T-helper 22 cell (primary cell): ENCODE data around the gene PRKN.

Source experiments
- DNase-seq: peaks from one replicate; pipeline ENCODE4 v3.0.0-alpha.2; 2020; ENCODE audit warnings: low read depth

PRKN gene

DNA sequence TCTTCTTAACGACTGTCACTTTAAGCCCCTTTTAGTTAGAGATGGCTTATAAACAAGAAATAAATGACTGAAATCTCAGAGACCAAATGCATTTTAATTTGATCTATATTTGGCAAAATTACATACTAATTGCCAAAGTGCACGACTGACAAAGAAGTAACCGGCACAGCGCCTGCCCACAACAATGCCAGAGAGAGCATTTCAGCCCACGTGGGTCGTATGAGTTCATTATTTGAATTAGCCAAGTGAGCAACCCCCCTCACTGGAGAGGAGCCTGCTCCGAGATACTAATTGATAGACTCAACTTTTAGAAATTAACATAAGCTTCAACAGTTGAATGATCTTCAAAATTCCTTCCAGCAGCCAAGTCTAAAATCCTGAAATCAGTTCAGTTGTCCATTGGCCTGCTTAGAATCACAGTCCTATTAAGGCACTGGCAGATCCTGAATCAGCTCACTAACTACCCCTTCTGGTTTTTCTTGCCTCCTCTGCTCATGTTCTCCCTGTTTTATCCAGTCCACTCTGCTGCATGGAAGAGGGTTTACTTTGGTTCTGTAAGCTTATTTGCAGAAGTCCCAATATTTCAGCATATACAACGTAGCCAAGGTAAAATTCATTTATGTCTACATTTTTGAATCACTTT lies 934.6 kb downstream of the PRKN start:
- DNase-seq: no peak

DNA sequence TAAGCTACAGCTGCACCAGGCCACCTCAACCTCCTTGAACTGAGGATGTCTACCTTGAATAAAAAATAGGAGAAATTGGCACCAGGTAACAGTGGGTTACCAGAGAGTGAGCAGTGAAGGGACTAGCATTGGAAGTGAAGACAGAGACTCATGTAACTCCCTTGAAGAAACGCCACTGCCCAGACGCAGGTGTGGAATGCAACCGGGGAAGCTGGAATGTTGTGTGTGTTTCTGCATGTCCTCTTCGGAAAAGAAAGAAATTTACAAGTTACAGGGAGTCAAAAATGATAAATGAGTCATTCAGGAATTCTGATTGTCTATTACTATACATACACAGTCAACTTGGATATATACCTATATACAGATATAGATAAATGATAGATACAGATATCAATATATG lies 939.0 kb downstream of the PRKN start:
- no peak for DNase-seq

DNA sequence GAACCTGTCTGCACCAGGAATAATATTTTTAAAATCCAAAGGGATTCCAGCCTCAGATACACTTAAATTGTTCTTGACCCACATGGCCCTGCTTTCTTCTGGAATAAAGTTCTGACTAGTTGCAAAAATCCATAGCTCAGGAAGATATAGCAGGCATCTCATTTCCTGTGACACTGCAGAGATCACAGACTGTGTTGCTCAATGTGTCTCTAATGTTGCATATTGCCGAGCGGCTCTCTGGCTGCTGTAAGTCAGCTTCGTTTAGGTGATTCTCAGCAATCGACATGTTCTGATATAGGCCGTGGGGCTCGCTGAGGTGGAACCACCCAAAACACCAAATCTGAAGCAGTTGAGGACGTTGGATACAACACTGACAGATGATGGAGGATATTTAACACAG lies 955.4 kb downstream of the PRKN start:
- DNase-seq: no peak

DNA sequence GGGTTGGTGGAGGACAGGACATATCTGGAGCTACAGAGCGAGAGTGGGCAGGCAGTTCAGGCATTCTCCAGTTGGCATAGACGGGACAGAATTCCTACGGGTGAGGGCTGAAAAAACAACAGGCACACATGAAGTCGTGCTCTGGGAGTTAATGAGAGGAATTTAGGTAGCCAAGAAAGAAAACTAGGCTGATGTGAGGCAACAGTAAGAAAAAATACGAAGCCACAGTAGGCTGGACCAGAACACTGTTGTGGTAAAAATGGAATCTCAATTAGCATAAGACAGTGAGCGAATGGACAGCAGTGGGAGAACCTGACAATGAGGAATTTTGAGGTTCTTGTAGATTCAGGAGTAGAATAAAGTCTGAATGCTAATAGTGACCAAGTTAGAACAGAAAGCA lies 965.6 kb downstream of the PRKN start:
- DNase-seq: no peak

DNA sequence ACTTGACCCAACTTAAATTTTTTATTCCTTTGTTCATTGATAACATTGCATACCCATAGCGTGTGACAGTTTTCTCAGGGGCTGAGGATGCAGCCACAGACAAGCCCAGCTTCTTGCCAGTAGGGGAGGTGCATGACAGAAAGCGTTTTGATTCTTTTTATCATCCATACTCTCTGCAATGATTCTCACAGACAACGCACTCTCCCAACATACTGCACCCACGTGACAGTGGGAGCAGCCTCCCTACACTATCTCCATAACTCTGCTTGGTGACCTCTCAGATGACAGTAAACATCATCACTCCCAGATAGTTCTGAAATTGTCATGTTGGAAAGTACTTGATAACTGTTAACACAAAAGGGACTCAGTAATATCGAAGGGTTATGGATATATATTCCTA lies 972.5 kb downstream of the PRKN start:
- DNase-seq: no peak

DNA sequence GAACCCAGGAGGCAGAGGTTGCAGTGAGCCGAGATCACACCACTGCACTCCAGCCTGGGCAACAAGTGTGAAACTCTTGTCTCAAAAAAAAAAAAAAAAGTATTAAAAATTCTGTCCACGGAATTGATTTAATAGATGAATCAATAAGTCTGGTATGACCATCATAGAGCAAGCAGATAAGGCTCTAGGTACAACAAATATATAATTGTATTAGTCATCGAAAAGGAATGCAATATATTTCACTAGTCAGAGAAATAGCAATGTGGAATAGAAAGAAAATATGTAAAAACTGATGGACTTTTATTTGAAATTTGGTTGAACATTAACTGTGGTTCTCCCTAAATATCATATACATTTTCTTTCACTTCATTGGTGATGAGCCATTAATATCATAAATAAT lies 976.9 kb downstream of the PRKN start:
- DNase-seq: no peak

DNA sequence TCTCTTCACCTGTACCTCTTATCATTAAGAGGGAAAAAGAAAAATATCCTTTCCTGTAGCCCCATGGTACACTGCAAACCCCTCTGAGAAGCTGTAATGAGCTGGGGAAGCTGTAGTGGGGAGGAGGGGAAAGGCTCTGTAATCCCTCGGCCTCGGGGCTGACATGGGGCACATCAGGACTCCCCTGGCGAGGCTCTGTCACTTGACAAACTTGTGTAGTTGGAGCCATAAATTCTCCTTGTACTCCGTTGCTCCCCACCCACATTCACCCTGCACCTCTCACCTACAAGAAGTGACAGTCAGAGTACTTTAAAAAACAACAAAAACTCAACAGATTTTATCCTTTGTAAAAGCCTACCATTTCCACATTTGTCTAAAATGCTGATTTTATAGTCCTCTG lies 978.0 kb downstream of the PRKN start:
- no peak for DNase-seq

DNA sequence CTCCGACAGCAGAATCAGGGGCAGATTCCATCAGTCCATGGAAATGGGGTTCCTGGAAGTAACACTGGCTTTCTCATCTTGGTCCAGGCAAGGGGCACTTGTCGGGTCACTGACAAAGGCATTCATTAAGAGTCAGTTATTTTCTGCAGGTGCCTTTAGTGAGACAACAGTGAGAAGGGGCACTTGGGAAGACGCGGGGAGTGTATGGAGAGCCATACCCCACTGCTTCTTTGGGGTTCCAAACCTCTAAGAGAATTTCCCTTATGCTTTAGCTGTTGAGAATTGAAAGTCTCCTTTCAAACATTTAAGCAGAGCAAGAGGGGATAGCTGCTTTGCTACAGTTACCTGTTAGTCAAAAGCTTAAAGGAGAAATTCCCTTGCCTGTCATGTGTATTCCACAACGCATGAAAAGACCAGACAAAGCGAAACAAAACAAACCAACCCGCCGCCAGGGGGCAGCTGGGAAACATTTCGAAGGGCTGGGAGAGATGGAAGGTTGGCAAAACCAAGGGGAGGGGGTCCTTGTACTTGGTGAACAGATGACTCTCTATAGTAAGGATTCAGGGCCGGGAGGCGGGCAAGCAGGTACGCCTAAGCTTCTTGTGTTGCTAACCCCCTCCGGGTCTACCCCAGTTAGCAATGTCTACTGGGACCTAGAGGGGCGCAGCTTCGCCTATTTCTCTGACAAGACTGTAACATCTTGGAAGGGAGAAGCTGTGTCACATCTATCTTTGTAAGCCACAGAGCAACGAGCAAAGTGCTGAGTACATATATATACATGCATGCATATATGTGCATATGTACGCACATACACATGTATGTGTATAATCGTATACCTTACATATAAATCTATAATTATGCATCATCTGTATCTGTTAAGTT lies 978.8 kb downstream of the PRKN start:
- DNase-seq: no peak

DNA sequence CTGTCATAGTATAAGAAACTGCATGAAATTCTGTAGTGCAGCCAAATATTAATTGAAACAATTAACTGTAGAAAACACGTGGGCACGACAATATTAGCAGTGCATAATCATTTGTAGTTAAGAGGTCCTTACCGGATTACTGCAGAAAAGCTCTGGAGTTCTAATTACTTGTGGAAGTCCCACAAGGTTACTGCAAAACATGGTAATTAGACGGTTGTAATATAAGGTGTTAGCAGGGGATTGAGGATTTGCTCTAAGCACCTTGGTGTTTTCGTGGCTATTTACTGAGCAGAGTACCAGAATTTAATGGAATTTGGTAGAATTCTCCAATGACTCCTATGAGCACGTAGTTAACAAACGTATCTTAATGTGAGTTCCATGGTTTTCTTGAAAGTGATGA lies 980.1 kb downstream of the PRKN start:
- no peak for DNase-seq

DNA sequence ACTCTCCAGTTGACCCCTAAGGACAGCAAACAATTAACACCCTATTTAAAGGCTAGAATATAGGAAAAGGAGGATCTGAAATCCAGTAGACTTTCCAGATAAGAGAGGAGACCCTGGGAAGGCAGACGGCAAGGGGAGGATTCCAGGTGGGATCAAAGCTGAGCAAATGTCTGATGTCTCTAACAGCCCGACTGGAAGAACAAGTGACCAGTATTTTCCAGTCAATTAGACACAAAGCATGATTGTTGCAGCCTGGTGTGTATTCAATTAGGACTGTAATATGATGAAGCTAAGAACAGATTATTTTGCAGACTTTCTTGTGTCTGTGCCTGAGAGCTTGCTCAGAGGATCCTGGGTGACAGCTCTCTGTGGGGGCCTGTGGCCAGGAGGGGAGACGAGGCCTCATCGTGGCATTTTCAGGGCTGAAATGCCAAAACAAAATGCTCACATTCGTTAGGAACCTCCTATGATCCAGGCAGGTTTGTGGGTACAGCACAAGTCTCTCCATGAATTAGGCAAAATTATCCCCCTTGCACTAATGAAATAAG lies 981.9 kb downstream of the PRKN start:
- DNase-seq: no peak

DNA sequence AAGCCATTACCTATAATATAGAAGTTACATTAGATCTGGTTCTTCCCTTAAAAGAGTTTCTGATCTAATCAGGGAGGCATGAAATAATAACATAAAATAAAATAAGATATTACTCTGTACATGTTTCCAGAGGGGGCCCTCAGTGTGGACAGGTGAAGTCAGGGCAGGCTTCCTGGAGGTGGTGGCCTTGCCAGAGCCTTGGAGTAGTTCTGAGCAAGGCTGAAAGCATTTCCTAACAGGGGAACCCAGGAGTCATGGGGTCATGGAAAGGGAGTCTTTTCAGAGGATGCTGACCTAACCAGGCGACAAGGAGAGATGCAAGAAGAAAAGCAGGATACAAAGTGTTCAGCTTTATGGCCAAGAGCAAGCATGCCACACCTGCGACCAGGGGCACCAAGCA lies 982.4 kb downstream of the PRKN start:
- no peak for DNase-seq

DNA sequence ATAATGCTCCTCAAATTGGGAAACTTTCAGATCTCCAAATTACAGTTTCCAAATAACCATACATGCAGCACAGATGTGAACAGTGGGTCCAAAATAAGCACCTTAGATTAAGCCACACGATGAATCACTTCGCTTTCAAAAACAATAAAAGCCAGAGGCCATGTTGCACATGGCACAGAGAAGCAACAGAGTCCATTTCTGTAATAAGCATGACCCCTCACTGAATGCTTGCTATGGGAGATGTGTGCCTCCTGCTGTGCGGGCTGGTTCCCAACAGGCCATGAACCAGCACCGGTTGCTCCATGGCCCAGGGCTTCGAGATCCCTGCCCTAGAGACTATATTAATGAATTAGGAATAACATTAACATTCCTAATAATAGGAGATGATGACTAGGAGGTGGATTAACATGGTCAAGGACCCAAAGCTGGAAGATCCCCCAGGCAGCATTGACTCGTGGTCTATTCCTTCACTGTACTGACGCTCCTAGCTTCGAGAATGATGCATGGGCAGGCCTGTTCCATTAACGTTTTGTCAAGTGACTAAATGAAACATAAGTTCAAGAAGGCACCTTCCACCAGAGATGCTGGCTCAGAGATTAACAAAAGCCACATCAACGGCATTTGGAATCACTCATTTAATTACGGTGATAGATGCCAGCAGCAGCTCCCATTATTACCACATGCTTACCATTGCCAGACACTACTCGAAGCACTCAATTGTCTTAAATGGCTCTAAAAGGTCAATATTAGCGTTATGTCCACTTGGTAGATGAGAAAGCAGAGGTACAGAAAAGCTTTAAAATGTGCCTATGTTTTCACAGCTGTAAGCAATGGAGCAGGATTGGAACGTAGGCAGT lies 983.1 kb downstream of the PRKN start:
- DNase-seq: no peak

DNA sequence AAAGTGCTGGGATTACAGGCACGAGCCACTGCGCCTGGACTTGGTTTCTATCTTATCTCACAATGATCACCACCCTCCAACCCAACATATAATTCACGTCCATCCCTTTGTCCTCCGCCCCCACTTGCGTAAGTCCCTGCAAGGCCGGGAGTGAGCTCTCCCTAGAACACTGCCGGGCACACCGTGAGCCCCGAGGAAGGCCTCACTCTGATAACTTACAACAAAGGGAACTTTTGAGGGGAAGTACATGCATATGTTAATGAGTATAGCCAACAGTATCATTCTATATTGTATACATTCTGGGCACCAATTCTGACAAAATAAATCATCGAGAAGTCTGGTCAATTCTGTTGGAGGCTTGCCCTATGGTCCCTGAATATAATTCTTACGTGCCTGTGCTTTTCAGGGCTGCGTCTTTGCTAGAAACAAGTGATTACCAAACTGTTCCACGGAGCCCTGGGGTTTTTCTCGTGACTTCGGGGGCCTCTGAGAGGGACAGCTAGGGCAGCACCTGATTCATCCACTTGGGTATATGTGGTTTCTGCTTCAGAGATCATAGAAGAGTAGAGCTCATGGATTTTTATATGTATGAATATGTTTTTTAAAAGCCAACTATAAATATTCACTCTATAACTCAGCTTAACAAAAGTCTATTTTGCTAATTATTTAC lies 983.9 kb downstream of the PRKN start:
- DNase-seq: no peak

DNA sequence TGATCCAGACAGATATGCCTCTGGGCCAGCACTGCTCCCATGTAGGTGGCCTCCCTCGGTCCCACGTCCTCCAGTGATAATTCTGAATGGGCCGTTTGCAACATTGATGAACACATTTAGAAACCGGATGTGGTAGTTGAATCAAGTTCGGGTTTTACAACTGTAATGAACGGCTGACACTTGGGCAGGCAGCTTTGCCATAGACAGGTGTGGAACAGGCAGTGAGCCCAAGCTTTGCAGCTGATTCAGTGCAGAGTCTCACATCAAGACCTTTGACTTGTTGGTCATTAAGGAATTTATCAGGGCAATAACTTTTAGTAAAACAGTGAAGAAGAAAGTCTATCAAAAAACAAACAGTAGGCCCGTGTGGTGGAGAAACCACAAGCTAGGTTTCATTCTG lies 987.1 kb downstream of the PRKN start:
- no peak for DNase-seq

DNA sequence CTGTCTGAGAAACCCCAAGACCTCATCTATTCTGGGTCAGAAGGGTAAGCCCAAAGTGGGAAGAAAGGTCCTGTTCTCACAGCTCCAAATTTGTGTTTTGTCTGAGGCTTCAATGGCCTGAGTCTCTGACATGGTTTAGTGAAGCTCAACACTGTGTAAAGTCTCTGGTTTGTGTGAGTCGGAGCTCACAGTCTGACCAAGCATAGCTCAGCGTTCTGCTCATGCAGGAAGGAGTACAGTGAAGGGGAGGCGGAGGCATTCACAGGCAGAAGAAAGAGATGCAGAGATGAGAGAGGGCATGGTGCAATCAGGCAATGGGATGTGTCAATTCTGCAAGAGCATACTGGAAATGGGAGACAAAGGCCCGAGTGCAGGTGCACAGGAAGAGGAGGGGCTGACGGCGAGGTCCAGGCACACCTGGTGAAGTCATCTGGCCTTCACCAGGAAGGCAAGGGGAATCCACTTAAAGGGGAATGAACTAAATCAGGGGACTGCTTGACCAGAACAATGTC lies 990.7 kb downstream of the PRKN start:
- DNase-seq: no peak

DNA sequence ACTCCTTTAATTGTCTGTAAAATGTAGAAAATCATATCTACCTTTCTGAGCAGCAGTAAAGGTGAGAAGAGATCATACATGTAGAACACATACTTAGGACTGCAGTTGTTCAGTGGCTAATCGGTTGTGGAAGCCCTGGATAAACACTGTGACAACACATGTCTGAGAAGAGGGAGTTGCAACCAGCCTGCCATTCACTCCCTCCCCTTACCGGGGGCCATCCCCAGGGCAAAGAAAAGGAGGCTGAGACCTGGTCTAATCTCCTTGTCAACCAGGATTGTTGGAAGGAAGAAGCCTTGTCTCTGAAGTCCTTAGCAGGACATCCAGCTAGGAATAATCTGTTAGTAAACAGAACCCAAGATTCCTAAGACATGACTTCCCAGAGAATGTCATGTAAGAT lies 991.2 kb downstream of the PRKN start:
- no peak for DNase-seq

DNA sequence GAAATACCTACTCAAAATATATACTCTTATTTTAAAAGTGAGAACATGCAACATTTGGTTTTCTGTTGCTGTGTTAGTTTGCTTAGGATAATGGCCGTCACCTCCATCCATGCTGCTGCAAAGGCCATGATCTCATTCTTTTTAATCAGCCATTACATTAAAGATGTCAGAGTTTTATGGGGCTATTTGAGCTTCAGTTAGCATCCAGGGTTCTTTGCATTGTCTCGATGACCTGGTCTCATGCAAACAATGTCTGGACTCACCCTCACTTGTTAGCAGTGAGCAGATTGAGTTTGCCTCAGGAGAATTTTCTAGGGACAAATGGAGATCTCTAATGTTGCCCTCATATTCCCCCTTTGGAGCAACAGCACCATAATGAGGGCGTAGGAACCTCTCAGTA lies 995.0 kb downstream of the PRKN start:
- DNase-seq: no peak

DNA sequence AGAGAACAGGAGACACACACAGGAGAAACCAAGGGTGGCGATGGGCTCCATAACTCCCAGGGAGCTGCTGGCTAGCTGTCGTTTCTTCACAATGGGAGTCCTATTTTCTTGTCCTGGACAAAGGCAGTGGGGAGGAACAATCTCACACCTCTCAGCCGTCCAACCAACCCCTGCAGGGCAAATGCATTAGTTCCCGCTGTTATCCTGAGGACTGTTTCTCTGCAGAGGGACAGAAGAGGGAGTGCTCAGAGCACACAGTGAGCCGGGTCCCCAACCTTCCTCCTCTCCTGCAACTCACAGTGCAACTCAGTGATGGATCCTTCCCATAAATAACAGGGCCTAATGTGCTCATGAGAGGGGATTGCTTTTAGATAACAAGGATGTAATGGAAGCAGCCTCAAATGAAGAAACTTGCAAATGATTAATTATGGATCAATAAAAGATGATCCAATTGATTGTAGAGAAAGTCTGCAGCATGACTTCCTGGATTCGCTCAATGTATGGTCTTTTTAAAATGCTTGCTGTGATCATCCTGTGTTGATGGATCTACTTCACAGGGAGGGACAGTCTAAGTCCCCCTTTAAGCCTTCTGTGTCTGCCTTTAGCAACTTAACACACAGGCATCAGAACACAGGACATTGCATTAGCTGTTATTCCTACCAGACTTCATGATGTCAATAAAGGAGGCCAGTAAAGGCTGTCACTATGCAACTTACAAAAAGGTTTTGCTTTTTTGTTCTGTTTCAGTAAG lies 1000.3 kb downstream of the PRKN start:
- no peak for DNase-seq

DNA sequence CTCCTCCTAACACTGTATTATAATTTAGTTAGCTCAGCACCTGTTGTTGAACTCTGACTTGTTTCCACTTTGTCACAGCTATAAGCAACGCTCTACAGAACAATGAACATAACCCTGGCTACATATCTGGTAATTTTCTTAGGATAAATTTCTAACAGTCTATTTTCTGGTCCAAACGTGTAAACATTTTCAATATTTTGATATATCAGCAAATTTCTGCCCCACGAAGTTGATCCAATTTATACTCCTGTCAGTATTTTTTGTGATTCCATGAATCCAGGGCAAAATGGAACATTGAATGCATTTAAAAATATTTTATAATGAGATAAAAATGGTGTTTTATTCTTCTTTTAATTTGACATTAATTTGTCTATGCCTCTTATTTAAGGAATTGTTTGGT lies 1005.2 kb downstream of the PRKN start:
- DNase-seq: no peak

DNA sequence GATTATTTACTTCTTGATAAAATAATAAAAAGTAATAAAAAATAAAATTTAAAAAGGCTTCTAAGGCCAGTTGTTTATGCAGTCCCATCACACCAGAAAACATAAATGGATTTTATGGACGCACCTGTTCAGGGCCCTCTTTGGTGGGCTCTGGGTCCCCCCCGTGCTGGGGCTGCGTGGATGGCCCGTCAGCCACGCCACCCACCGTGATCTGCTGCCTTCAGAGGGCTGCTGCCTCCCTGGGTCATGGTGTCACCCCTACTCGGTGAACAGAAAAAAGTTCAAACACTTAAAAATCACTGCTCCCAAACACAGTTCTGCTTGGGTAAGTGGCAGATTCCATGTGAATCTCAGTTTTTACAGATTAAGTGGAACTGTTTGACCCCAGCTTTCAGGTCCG lies 1006.1 kb downstream of the PRKN start:
- DNase-seq: no peak

DNA sequence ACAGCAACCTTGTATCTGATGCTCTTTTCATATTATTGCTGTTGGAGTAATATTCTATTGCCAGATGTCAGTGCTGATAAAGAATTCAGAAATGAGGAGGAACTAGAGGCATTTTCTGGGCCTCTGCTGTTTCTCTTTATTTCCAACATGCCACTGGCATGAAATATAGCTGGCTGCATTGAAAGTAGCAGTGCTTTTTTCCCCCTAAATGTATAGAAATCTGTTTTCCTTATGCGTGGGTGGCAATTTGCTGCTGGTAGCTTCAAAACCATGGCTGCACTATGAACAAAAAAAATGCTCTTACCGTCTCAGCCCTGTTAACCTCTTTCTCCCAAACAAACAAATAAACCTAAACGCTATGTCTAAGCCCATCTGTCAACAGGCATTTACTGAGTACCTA lies 1011.4 kb downstream of the PRKN start:
- no peak for DNase-seq
